IMR-90 (cell line): ENCODE measurements around the gene VAT1. TPM values are rescaled to one million over a fixed set of nuclear protein-coding genes. Genes with fewer than 3 reads are reported as not detected.
"Not testable (repeated sequence)": the region's sequence is repeated elsewhere in the genome, so short reads cannot be mapped to it uniquely, and the experiment has no call there.

Experiments used
- ATAC-seq: fragments of 200-7000 bp; cut with Tn5 transposase; 2 replicates; pipeline ENCODE4 v1.9.1; 2020; ENCODE audit warnings: low read depth, mild to moderate bottlenecking, moderate library complexity
- BruUV-seq: library from RNA; stranded (reverse); fragments of 400-500 nt; replicated peaks from 2 replicates; lab custom pipeline; 2021; lab: Mats Ljungman, UMichigan
- CTCF ChIA-PET: fragments of 300-600 bp; formaldehyde crosslinking; extraction: SDS; loops from one replicate; lab custom pipeline; 2021; ENCODE audit warnings: antibody characterized with exemption; lab: Yijun Ruan, JAX
- POLR2A ChIA-PET: fragments of 300-600 bp; sonication (Branson Sonifier 250); formaldehyde crosslinking; loops from one replicate; lab custom pipeline; 2022; ENCODE audit warnings: antibody characterized with exemption; ENCODE audit not compliant: unreplicated experiment; lab: Charles Lee
- DNase-seq: peaks from one replicate; pipeline ENCODE4 v3.0.0; 2013
- H2AFZ ChIP-seq: replicated peaks from 2 replicates; pipeline ENCODE3; 2013; ENCODE audit warnings: low read length, mild to moderate bottlenecking; ENCODE audit not compliant: poor library complexity
- H2AK5ac ChIP-seq: 2 replicates; pipeline ENCODE4 v1.6.1; 2013; ENCODE audit warnings: low read depth, low read length, inconsistent platforms
- H2AK9ac ChIP-seq: replicated peaks from 2 replicates; pipeline ENCODE3; 2013; ENCODE audit warnings: mild to moderate bottlenecking, low read depth, low read length, moderate library complexity; ENCODE audit not compliant: poor library complexity
- H2BK120ac ChIP-seq: 2 replicates; pipeline ENCODE4 v1.6.1; 2013; ENCODE audit warnings: low read depth, low read length, inconsistent platforms
- H2BK15ac ChIP-seq: 3 replicates; pipeline ENCODE4 v1.6.1; 2013; ENCODE audit warnings: low read depth, low read length, inconsistent platforms
- H2BK20ac ChIP-seq: 2 replicates; pipeline ENCODE4 v1.6.1; 2013; ENCODE audit warnings: low read depth, mild to moderate bottlenecking, inconsistent platforms, low read length, moderate library complexity
- H2BK5ac ChIP-seq: 2 replicates; pipeline ENCODE4 v1.6.1; 2013; ENCODE audit warnings: mild to moderate bottlenecking, low read depth, low read length, inconsistent platforms; ENCODE audit not compliant: poor library complexity, severe bottlenecking
- H3K14ac ChIP-seq: replicated peaks from 2 replicates; pipeline ENCODE4 v1.6.1; 2013; ENCODE audit warnings: low read depth, low read length, inconsistent platforms
- H3K18ac ChIP-seq: 2 replicates; pipeline ENCODE4 v1.6.1; 2013; ENCODE audit warnings: low read depth, low read length, control low read depth
- H3K23ac ChIP-seq: 2 replicates; pipeline ENCODE4 v1.6.1; 2013; ENCODE audit warnings: low read depth, low read length, inconsistent platforms
- H3K27ac ChIP-seq: 2 replicates; pipeline ENCODE4 v1.5.1; 2013; ENCODE audit warnings: mild to moderate bottlenecking, control low read depth, low read length; ENCODE audit not compliant: insufficient read depth
- H3K27me3 ChIP-seq: 2 replicates; pipeline ENCODE4 v1.6.1; 2013; ENCODE audit warnings: low read length; ENCODE audit not compliant: control insufficient read depth, insufficient read depth
- H3K36me3 ChIP-seq: 2 replicates; pipeline ENCODE4 v1.6.1; 2013; ENCODE audit warnings: low read length, mixed read lengths; ENCODE audit not compliant: control insufficient read depth, insufficient read depth
- H3K4ac ChIP-seq: 2 replicates; pipeline ENCODE4 v1.6.1; 2013; ENCODE audit warnings: low read depth, low read length, inconsistent platforms
- H3K4me1 ChIP-seq: 2 replicates; pipeline ENCODE4 v1.6.1; 2013; ENCODE audit warnings: low read length, mixed read lengths; ENCODE audit not compliant: control insufficient read depth, insufficient read depth
- H3K4me2 ChIP-seq: 2 replicates; pipeline ENCODE4 v1.6.1; 2013; ENCODE audit warnings: low read depth, mild to moderate bottlenecking, control low read depth, low read length, moderate library complexity
- H3K4me3 ChIP-seq: 2 replicates; pipeline ENCODE4 v1.5.1; 2013; ENCODE audit warnings: low read depth, mild to moderate bottlenecking, control low read depth, low read length, moderate library complexity; ENCODE audit not compliant: insufficient read depth
- H3K56ac ChIP-seq: 2 replicates; pipeline ENCODE4 v1.6.1; 2013; ENCODE audit warnings: low read length, inconsistent platforms; ENCODE audit not compliant: insufficient read depth; ENCODE audit errors: extremely low read depth
- H3K79me1 ChIP-seq, 2 experiments: 2 replicates each; pipeline ENCODE4 v1.6.1; 2013; ENCODE audit warnings: low read length in 2 of 2, inconsistent platforms in 1 of 2, low read depth in 1 of 2
- H3K9ac ChIP-seq: 2 replicates; pipeline ENCODE4 v1.6.1; 2013; ENCODE audit warnings: low read depth, low read length, control low read depth
- H3K9me1 ChIP-seq: 2 replicates; pipeline ENCODE4 v1.6.1; 2013; ENCODE audit warnings: low read length, inconsistent platforms; ENCODE audit not compliant: insufficient read depth
- H3K9me3 ChIP-seq: 2 replicates; pipeline ENCODE4 v1.6.1; 2013; ENCODE audit warnings: low read length; ENCODE audit not compliant: control insufficient read depth, insufficient read depth
- H4K20me1 ChIP-seq: 2 replicates; pipeline ENCODE4 v1.6.1; 2013; ENCODE audit warnings: low read length, inconsistent platforms; ENCODE audit not compliant: insufficient read depth
- H4K5ac ChIP-seq: 2 replicates; pipeline ENCODE4 v1.6.1; 2013; ENCODE audit warnings: mild to moderate bottlenecking, low read depth, low read length, control low read depth
- H4K8ac ChIP-seq, 2 experiments: 2 replicates each; pipeline ENCODE4 v1.6.1; 2013; ENCODE audit warnings: low read depth in 2 of 2, low read length in 2 of 2, control low read depth in 1 of 2, inconsistent platforms in 1 of 2
- H4K91ac ChIP-seq: 2 replicates; pipeline ENCODE4 v1.6.1; 2013; ENCODE audit warnings: low read depth, low read length, inconsistent platforms; ENCODE audit not compliant: insufficient read depth
- POLR2A ChIP-seq: IDR thresholded peaks from 2 replicates; pipeline ENCODE4 v1.6.1; 2012; ENCODE audit warnings: mild to moderate bottlenecking, low read depth, low read length
- WGBS, 2 experiments: methylation state at CpG; one replicate each; pipeline versions ENCODE4 v1.1.5 to v1.1.7; 2013; ENCODE audit warnings: missing lambda C conversion rate in 2 of 2; ENCODE audit not compliant: insufficient read length in 1 of 2; ENCODE audit errors: extremely low coverage in 2 of 2; 5-methylcytosine and 5-hydroxymethylcytosine counted together
- dilution Hi-C: fragments of 300-500 bp; cut with HindIII; formaldehyde crosslinking; loops from one replicate; pipeline ENCODE4 v1.14.3; 2018; ENCODE audit warnings: low sequenced_read_pairs; ENCODE audit not compliant: unreplicated experiment
- in situ Hi-C: fragments of 300-500 bp; cut with MboI; formaldehyde crosslinking; loops from 3 replicates; pipeline ENCODE4 v1.14.3; 2019; ENCODE audit warnings: low sequenced_read_pairs, inconsistent platforms, mixed read lengths
- intact Hi-C: fragments of 100-400 bp; cut with micrococcal nuclease; formaldehyde crosslinking; loops from 2 replicates; pipeline ENCODE4 v1.10.0; 2022
- polyA plus RNA-seq, 3 experiments: library from polyadenylated mRNA; depleted of rRNA; stranded (reverse); fragments of >200 nt; gene quantifications; 2 replicates each; pipeline ENCODE4 v1.2.3, GENCODE V29; 2012; ENCODE audit warnings: low replicate concordance in 1 of 3
- total RNA-seq: library from RNA; depleted of rRNA; stranded (reverse); fragments of >200 nt; gene quantifications from 2 replicates; pipeline ENCODE4 v1.2.3, GENCODE V29; 2012

The VAT1 gene
- total and polyA plus RNA-seq, 2 of the 4 experiments (the other 2 are of a cell fraction) = 97.3 to 101 TPM

DNA sequence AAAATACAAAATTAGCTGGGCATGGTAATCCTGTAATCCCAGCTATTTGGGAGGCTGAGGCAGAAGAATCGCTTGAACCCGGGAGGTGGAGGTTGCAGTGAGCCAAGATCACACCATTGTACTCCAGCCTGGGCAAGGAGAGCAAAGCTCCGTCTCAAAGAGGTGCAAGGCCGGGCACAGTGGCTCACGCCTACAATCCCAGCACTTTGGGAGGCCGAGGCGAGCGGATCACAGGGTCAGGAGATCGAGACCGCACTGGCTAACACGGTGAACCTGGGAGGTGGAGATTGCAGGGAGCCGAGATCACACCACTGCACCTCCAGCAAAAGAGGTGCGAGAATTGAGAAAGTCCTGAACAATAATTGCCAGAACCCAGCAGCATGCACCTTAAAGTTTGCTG is 21.3 kb downstream of the VAT1 start:
- BruUV-seq, H4K8ac ChIP-seq, CTCF ChIA-PET, H3K9me3 ChIP-seq, H3K4me1 ChIP-seq, ATAC-seq, H2BK5ac ChIP-seq, dilution Hi-C loops, H2BK20ac ChIP-seq, H3K18ac ChIP-seq, H3K4me3 ChIP-seq, H2AFZ ChIP-seq, H3K27me3 ChIP-seq, H4K5ac ChIP-seq, H2BK15ac ChIP-seq, H2AK9ac ChIP-seq, intact Hi-C loops, H3K9ac ChIP-seq, H4K91ac ChIP-seq, H3K9me1 ChIP-seq, H3K4ac ChIP-seq, H2AK5ac ChIP-seq, H3K14ac ChIP-seq, in situ Hi-C loops, H3K27ac ChIP-seq, H3K56ac ChIP-seq, H2BK120ac ChIP-seq, H3K4me2 ChIP-seq, DNase-seq, H3K23ac ChIP-seq: not testable (repeated sequence)
- TF ChIP-seq POLR2A = 0 out of 2 replicates have a peak, but pooled peaks have one; percentile 2
- WGBS, 2 experiments = 97% methylated on average over 7 of the region's 13 CpGs; no CpG with 5 or more reads in 1 of the 2 experiments
- H4K20me1 ChIP-seq = peaks cover 37% of the 10 kb centered on the region
- peaks cover 37% of the 10 kb centered on the region for H3K36me3 ChIP-seq
- POLR2A ChIA-PET = interaction anchor here (0.6 to 0.7 kb wide), 2 partner anchors 167 to 429 kb away, joined by 3 read pairs; no protein-coding TSS in a partner anchor
- H3K79me1 ChIP-seq = peaks cover 12 to 53% of the 10 kb centered on the region in 2 experiments; a peak in 3 of 4 replicates
